ENCODE data around the gene CHRFAM7A.
"Not testable (repeated sequence)": the region's sequence is repeated elsewhere in the genome, so short reads cannot be mapped to it uniquely, and the experiment has no call there.

The CHRFAM7A gene

DNA sequence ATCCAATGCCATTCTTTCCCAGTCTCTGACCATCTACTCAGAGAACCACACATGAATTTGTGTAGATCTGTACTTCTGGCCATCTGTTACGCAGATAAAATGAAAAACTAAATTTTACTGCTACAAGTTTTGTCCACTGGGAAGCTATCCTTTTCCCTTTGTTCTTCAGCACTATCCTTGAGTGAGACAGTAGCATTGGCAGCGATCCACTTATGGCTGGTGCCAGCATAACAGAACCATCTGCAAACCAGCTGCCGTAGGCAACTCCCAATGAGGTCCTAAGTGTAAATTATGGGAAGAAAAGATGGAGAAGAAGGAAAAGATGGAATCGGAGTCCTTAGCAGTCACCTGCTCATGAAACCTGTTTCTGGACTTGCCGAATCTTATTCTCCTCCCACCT, 72.3 kb downstream of the CHRFAM7A start:
- not testable (repeated sequence) for DNase-seq (ENCODE audit: low read depth)

DNA sequence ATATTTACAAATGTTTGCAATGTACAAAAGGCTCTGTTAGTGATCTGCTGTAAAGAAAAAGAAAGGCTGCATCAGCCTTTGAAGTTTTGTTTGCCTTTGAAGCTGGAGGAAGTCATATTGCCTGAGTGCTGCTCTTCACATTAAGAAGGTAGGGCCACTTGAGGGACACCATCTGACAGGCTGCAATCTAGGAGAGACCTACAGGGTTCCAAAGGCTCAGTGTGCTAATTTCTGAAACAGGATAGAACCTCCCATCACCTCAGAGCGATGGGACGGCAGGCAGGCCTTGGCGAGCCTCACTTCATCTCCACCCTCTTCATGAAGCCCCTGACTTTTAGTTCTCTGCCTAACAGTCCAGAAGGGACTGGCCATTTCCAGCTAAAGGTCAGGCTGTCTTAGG, 77.6 kb downstream of the CHRFAM7A start:
- DNase-seq (ENCODE audit: low read depth), result not testable (repeated sequence)

DNA sequence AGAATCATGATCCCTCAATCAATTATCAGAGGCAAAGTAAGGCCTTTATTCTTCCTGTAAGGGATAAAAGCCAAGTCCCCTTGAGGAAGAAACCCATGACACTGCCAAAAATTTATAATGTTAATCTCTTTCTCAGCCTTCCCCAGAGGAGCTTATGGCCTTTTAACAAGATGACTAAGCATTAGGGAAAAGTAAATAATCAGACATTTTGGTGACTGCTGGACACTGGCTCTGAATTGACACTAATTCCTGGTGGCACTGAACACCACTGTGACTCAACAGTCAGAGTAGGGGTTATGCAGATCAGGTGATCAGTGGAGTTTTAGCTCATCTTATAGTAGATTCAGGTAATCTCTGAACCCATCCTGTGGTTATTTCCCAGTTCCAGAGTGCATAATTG, 82.8 kb downstream of the CHRFAM7A start:
- DNase-seq (ENCODE audit: low read depth), result not testable (repeated sequence)
